NCI-H1694 (cell line): Measurements from ENCODE around the gene TSR3.

ENCODE experiments used
- DNase-seq: peaks from one replicate; lab custom pipeline; 2025; lab: John Stamatoyannopoulos, UW

The TSR3 gene

DNA sequence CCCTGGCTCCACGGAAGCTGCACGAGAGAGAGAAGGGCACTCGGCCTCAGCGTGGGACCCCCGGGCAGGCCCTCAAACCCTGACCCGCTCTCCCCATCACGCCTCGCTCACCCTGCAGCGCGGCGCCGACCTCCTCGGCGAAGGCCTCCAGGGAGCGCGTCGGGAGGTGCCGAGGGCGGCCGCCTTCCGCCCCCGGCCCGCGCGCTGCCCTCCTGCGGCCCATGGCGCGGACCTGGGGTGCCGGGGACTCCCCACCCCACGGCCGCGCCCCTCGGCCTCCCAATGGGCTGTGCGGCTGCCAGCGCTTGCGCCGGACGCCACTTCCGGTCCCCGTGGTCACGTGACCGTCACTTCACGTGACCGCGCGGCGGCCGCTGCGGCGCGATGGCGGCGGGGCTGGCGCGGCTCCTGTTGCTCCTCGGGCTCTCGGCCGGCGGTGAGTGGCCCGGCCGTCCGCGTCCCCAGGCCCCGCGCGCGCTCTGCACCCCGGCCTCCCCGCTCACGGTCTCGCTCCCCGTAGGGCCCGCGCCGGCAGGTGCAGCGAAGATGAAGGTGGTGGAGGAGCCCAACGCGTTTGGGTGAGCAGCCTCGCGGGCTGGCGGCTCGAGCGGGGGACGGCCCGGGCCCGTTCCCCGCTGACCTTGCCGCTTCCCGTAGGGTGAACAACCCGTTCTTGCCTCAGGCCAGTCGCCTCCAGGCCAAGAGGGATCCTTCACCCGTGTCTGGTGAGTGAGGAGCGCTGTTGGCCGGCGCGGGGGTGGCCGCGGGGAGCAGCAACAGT is at the start of gene TSR3, which contains the start of gene GNPTG:
Gene TSR3, minus strand, starts transcription at position 297 of the 781 bp plus-strand sequence. Its CDS starts 74 bp downstream, at position 223.
Gene GNPTG, plus strand, starts transcription at position 350 of the 781 bp plus-strand sequence. Its CDS starts 35 bp downstream, at position 385.
- DNase-seq, result peak; percentile 24

DNA sequence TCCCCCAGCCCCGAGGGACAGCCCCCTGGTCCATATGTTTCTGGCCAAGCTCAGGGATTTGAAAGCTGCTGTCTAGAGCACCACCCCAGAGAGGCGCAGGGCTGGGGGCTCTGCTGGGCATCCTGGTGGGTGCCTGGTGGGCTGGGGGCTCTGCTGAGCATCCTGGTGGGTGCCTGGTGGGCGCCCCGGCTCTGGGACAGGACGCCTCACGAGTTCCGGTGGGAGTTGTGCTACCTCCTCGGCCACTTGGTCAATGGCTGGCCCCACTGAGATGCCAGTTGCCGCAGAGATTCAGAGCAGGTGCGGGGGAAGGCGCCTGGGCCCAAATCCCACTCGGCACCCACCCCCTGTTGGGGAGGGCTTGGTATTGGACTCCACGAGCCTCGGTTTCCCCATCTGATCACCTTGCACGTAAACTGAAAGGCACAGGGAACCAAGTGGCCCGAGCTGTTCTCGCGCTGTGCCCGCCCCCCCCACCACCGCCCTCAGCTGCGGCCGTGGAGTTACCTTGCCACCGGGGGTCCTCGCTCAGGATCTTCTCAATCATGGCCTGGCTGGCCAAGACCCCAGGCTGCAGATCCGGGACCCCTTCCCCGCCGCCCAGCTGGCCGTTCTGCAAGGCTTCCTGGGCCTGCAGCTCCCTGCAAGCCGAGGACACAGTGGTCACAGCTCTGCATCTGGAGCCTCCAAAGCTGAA is 49.5 kb upstream of the TSR3 start:
- DNase-seq, result no peak

DNA sequence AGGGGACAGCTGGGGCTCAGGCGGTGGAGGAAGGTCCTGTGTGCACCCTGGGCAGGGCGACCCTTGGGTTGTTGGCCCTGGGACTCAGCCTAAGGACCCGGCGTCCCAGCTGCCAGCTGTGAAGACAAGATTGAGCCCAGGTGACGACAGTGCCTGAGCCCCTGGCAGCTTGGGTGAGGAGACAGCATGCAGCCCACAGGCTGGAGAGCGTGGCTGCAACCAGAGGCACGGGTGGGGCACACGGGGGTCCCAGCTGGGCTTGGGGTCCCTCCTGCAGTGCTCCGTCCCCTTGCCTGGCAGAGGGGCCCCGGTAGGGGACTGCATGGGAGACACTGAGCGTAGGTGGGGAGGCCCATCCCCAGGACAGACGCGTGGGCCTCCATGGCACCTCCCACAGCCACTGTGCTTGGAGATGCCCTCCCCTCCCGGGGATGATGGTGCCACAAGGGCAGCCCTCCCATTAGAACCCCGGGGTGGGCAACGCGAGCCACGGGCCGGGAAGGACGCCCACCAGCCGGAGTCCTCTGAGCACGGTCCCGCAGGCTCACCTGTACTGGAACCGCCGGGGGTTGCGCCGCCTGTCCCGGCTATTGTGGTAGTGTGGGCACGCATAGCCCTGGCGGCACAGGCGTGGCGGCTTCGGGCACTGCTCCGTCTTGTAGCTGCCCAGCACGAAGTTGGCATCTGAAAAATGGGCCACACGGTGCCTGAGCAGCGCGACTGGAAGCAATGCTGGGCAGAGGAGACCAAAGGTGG is 47.3 kb upstream of the TSR3 start:
- DNase-seq, result no peak

DNA sequence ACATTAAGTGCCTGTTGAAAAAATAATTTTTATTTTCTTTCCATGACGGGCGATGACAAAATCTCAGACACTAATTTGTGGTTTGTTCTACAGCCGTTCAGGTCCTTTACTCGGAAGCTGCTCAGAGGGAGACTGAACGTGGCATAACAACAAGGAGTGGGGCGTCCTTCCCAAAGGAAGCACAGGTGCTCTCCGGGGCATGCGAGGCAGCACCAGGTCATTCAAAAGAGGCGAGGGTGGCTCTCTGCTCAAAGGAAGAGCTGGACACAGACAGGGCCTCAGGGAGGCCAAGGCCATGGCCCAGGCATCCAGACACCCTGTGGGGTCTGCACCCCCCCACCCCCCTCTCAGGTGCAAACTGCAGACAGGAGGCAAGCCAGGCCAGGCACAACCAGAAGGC is 46.7 kb upstream of the TSR3 start:
- no peak for DNase-seq

DNA sequence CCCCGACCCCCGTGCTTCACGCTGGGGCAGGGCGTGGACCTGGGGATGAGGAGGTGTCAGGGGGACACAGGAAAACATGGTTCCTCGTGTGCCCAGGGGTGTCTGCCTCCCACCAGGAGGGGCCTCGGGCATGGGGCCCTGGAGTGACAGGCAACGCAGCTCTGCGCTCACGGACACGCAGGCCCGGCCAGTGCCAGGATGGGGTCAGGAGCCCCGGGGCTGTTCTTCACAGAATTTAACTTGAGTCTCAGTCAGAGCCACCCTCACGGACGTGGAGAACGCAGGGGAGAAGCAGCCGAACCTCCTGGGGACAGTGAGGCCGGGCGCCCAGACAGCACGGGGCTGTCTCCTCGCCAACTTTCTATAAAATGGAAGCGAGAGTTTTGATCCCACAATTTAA is 46.1 kb upstream of the TSR3 start:
- no peak for DNase-seq

DNA sequence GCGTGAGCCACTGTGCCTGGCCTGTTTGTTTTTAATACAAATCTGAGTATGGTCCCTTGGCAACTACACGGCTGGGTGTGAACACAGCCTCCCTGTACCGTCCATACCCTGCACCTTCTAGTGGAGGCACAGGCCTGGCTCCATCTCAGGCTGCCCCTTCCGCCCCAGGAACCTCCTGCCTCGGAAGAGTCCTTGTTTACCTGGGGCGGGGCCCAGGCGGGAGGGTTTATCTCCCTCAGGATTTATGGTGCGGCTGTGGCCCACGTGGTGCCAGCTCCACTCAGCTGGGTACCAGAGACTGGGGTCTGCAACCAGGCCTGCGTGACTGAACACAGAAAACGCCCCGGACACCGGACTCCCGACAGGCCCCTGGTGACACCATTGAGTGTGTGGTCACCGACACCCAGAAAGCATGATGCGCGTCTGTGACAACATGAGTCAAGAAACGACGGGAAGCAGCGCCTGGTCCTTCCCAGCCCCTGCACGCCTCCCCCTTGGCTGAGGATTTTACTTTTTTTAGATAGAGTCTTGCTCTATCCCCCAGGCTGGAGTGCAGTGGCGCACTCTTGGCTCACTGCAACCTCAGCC is 43.9 kb upstream of the TSR3 start:
- no peak for DNase-seq

DNA sequence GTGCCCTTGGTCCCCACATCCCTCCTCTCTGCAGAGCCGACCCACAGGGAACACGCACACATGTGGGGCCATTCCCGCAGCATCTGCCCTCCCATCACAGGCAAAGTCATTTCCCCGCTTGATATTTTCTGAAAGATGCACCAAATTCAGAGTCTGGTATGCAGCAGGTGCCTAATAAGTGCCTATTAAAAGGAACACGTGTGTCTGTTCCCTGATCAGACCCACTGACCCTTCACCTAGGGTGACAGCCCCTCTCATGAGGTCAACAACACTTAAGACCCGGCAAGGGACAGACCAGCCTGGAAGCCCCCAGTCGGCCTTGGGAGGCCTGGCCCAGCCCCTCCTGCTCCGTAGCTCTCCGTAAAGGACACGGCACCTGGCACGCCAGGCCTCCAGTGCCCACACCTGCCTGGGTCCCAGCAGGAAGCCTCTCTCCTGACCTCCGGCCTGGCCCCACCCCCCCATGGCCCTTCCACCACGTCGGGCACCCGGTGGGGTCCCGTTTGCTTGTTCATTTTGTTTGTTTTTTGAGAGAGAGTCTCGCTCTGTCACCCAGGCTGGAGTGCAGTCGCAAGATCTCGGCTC is 42.8 kb upstream of the TSR3 start:
- DNase-seq, result no peak

DNA sequence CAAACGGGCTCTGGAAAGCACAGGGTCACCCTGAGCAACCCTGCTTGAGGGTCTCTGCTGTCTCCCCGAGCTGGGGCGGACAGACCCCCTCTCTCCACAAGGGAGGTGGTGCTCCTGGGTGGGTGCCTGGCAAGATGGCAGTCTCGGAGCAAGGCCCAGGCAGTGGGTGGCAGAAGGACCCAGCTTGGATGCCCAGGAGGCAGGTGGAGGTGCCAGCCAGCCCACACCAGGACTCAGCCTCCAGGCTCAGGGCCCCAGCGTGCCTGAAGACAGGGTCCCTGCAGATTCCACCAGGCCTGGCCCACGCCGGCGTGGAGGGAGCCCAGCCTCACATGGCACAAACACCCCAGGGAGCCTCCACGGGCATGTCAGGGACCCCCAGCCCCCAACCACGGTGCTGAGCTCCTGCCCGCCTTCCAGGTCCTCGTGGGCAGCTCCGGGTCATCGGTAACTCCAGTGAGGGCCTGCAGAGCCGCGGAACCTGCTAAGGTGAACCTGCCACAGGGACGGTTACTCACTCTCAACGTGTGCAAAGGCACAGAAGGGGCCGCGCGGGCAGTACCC is 42.0 kb upstream of the TSR3 start:
- DNase-seq, result no peak

DNA sequence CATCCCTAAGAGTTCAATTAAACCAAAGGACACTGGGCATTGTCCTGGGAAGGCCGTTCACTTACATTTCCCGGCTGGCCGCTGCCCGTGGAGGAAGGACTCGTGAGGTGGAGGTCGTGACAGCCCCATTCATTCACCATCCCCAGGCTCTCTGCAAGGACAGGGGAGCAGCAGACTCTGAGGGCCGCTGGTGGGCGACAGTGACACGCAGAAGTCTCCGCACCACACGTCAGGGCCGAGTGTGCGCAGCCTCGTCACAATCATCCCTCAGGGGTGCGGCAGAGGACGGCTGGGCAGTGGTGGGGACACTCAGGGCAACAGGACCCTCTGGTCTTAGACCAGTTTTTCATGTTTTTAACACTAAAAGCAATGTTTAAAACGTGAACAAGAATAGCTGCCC is 41.1 kb upstream of the TSR3 start:
- no peak for DNase-seq

DNA sequence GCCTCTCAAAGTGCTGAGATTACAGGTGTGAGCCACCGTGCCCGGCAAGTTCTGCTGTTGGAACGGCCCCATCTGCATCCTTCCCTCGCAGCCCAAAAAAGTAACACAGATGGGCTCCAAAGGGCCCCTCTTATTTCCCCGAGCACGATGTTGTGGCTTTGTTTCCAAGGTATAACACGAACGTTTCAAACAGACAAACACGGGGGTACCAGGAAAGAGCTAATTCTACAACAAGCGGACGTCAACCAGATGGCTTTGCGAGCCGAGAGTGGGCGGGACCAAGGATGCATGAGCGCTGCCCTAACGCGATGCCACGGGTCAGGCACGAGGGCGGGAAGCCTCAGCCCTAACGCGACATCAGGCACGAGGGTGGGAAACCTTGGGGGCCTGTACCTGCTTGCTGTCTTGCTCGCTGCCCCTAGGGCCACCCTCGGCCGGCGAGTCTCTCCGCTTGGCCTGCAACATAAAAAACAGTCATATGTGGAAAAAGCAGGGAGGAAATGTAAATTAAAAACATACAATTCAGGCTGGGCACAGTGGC is 38.6 kb upstream of the TSR3 start:
- DNase-seq, result no peak

DNA sequence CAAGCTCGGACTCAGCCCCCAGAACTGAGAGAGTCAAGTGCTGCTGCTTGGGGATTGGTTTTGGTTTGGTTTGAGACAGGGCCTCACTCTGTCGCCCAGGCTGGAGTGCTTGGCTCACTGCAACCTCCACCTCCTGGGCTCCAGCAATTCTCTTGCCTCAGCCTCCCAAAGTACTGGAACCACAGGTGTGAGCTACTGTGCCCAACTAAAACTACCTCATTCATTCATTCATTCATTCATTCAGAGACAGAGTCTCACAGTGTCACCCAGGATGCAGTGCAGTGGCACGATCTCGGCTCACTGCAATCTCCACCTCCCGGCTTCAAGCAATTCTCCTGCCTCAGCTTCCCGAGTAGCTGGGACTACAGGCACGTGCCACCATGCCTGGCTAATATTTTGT is 38.1 kb upstream of the TSR3 start:
- DNase-seq, result no peak

DNA sequence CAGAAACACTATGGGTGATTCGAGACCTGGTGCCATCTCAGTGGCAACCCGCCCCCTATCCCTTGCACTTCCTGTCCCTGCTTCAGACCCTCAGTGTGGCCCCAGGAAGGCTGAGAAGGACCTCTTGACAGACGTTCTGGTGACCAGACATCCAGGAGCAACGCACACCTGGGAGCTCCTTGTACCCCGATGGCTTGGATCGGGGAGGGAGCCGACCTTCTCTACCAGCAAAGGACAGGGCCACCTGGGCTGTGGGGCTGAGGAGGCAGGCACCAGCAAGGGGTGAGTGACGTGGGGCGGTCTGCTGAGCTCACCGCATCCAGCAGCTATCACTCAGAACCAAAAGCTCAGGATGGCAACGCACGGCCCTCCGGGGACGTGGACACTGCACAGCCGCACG is 35.7 kb upstream of the TSR3 start:
- no peak for DNase-seq

DNA sequence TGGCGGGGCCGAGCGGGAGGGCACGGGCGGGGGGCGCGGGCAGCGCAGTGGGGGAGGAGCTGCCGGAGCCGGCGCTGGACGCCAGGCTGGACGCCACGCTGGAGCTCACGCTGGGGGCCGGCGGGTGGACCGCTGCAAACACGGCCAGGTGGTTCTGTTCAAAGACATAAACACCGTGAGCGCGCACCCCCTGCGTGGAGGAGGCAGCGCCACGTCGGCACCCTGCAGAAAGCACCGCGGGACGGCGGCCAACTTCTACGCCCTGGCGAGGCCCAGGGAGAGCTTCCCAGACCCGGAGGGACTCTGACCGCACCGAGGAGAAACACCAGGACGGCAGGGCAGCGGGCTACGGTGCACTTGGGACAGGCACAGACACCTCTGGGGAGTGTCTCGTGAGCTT is 33.6 kb upstream of the TSR3 start:
- no peak for DNase-seq

DNA sequence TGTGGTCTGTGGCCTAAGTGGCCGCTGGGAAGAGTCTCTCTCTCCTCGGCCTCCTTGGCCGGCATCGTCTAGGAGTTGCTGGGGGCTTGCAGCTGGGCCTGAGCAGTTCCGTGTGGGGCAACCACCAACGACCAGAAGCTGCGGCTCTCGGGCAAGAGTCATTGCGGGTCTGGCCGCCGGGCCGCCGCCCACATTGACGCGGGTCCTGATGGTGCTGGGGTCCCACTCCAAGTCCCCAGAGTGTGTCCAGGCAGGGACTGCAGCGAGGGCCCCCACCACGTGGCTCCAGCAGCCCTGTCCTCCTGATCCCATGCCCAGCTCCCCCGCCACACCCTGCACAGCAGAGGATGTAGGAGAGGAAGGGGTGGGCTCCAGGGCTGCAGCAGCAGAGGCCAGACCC is 31.9 kb upstream of the TSR3 start:
- DNase-seq, result no peak

DNA sequence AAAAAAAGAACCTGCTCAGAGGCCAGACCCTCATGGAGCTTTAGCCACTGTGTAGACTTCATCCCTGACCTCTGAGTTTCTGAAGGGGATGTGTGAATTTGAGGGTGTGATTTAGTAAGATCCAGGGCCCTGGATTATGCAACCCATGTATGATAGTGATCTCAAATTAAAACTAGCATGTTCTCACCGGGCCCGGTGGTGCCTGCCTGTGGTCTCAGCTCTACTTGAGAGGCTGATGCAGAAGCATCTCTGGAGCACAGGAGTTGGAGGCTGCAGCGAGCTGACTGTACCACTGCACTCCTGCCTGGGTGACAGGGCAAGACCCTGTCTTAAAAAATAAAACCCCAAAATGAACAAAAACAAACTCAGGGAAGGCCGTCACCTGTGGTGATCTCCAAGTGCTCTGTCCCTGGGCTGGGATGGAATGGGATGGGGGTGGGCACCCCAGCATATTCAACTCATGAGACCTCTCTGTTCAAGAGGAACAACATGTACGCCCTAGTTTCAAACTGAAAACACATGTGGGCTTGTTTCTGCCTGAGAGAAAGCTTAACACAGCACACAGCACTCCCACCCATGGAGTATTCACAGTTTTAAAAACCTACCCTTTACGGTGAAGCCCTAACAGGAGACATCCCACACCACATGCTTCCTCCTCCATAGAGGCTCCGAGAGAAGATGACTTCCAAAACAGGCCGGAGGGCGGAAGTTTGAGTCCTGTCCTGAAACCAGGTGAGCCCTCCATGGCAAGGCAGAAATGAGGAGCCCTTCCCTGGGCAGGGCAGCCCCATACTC is 30.1 kb upstream of the TSR3 start:
- DNase-seq, result no peak

DNA sequence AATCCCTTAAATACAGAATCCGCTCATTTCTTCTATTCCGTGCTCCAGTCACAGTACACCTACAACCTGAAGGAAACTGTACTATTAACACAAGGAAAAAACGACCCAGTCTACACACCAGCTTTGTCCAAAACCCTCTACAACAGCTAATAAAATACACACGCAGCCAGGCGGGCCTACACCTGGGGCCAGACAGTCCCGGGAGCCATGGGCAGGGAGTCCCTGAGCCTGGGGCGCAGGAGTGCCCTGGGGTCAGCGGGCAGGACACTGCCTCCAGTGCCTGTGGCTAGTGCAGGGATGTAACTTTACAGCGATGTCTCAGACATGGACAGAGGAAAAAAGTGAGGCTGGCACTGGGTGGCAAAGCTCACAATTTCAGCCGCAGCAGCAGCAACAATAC is 28.5 kb upstream of the TSR3 start:
- DNase-seq, result no peak

DNA sequence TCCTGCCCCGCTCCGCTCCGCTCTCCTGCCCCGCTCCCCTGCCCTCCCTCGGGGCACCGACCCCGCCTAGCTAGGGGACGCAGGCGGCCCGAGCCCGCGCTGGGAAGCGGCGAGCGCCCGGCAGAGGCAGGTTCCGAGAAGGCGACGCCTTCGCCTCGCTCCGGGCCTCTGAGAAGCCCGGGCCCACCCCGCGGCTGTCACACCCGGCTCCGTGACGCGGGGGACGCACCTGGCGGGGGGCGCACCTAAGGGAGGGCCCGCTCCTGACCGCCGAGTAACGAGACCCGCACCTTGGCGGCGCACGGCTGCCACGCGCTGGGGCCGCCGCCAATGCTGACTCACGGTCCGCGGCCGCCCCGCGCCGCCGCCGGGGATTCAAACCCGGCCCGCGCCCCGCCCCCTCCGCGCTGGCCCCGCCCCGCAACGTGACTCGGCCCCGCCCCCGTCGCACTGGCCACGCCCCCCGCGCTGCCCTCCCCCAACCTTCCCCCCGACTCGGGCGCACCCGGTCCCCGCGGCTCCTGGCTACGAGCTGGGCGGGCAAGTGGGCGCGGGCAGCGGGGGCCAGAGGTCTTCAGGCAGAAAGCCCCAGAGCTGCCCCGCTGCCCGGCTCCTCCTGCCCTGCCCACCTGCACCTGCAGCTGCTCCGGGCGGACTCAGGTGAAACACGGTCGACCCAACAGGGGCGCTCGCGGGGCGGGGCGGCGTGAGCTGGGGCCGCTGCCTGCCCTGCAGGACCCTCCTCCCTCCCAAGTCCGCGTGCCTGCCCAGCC is 27.8 kb upstream of the TSR3 start:
- DNase-seq, result no peak

DNA sequence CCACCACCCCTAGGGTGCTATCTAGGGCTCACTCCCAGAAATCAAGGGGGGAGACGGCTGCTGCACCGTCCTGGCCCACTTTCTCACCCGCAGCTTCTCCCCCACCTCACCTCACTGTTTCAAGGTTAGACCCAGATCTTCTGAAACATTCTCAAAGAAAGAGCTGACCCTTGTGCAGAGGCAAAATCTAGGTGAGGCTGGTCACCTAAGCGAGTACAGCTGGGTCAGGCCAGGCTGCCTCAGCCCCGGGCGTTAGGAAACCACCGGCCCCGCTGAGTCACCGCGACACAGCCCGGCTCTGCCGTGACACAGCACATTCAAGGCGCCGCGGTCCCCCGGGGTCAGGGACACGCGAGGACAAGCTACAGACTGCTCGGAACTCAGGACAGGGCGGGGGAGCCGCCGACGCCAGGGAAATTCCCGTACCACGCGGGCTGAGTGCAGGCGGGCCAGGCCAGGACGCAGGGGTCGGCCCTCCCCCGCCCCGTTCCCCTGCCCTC is 27.2 kb upstream of the TSR3 start:
- DNase-seq, result no peak

DNA sequence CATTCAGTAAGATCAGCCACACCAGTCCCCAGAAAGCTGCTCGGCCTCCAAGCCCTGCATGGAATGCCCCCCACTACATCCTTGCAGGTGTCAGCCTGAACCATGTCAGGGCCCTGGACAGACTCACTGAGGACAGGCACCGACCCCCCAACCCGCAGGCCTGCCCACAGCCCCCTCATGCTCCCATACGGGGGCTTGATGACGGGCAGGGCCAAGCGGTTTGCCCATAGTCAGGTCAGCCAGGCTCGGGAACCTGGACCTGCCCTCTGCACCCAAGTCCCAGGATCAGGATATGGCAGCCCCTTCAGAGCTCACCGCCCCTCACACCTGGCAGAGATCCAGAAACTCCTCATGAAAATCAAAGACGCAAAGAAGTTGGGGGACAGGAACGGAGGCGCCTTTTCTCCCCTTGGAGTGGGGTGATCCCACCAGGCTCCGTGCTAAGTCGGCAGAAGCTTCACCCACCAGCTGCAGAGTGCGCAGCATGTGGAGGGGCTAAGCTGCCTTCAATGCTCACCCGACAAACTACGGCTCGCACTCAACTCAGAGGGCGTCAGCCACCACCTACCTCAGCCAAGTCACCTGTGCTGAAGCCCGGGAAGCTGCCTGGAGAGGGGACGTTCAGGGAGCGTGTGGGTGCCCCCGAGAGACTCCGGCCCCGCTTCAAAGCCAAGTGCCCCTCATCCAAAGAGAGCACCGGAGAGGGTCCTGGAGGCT is 26.6 kb upstream of the TSR3 start:
- no peak for DNase-seq
